Activated gamma-delta T cell treated with Interleukin-2 at 50 U/mL for 16 hours (primary cell): Measurements from ENCODE around the gene TBXAS1.

Experiments used
- DNase-seq: peaks from one replicate; pipeline ENCODE4 v3.0.0-alpha.2; 2020

TBXAS1 gene

DNA sequence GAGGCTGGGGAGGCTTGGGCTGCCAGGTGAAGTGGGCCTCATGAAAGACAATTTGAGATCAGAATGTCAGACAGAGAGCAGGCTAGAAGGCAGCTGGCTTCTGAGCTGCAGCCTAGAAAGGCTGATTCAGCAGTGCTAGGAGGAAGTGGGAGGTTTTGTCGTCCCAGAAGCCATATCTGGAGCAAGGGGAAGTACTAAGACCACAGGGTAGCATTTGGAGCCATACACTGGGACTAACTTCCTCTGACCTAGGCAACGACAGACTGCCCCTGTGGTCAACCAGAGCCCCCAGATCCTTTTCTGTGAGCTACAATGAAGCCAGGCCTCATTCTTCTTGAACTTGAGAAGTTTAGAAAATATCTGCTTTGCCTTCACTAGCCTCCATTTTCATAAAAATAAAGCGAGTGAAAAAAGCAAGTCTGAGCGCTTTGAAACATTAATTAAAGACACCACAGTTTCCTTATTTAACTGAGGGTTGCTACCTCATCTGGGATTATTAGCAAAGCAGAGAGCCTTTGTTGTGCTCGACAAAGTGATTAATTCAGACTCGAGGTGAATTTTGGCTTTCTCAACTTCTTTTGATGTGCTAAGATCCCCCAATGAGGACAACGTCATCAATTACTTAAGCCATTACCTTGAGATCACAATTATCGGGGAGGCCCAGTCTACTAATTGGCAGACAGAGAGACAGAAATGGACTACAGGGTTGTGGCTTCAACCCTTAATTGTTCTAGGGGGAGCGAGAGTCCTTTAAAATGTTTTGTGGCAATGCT, 26.6 kb downstream of the TBXAS1 start:
- DNase-seq, result no peak

DNA sequence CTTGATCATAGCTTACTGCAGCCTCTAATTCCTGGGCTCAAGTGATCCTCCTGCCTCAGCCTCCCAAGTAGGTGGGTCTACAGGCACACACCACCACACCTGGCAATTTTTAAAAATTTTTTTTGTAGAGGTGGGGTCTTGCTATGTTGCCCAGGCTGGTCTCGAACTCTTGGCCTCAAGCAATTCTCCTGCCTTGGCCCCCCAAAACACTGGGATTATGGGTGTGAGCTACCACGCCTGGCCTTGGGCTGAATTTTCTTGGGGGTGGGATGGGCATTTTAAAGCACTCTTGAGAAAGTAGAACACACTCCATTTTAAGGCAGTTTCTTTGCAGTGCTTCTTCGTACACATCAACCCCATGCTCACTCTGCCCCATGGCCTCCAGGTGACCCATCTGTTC, 28.7 kb downstream of the TBXAS1 start:
- no peak for DNase-seq

DNA sequence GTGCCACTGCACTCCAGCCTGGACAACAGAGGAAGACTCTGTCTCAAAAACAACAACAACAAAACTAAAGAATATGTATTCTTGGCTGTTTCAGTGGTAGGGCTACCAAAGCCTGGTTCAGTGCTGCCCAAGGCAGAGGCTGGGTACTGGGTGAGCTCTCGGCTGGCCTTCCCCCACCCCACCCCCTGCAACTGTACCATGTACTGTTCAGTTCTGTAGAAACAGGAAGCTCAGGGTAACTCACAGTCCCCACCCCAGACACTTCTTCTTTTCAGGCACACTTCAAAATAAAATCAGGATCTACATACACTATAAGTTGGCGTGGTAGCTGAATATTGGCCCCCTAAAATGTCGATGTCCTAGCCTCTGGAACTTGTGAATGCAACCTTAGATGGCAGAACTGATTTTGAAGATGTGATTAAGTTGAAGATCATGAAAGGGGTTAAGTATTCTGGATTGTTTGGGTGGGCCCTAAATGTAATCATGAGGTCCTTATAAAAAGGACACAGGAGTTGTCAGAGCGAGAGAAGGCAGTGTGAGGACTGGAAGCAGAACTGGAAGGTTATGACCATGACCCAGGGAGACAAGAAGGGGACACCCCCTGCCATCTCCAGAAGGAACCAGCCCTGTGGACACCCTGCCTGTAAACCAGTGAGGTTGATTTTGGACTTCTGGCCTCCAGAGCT, 31.2 kb downstream of the TBXAS1 start:
- DNase-seq, result no peak

DNA sequence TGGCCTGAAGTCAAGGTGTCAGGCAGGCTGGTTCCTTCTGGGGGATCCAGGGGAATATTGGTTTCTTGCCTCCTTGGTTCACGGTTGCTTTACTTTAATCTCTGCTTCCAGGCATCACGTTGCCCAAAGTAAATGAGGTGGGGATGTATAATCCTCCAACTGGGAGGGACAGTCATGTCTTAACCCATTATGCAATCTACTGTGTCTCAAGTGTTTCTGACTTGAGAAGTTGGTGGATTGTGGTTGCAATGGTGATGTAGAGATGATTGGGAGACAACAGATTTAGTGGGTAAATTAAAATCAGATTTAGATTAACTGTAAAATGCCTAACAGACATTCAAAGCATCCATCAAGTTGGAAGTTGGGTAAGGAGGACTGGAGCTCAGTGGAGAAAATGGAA, 32.7 kb downstream of the TBXAS1 start:
- DNase-seq, result no peak

DNA sequence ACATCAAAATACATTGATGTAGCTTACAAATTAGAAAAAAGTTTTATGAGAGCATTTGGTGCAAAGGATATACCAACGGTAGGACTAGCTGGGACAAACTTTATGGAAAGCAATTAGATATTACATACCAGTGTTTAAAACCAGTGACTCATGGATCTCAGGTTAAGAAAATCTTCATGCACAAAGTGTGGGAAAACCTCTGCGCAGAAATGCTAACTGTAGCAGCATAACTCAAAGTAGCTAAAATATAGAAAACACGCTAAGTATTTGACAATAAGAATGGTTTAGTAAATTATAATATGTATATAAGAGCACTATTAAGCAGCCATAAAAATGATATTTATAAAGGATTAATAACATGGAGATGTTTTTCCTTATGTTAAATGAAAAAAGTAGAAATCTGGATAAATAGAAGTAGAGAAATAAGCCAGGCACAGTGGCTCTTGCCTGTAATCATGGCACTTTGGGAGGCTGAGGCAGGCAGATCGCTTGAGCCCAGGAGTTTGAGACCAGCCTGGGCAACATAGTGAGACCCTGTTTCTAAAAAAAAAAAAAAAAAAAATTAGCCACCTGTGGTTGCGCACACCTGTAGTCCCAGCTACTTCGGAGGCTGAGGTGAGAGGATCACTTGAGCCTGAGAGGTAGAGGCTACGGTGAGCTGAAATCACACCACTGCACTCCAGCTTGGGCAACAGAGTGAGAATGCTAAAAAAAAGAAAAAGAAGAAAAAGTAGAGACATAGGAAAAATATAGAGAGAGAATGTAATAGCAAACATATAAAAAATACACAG, 37.2 kb downstream of the TBXAS1 start:
- no peak for DNase-seq

DNA sequence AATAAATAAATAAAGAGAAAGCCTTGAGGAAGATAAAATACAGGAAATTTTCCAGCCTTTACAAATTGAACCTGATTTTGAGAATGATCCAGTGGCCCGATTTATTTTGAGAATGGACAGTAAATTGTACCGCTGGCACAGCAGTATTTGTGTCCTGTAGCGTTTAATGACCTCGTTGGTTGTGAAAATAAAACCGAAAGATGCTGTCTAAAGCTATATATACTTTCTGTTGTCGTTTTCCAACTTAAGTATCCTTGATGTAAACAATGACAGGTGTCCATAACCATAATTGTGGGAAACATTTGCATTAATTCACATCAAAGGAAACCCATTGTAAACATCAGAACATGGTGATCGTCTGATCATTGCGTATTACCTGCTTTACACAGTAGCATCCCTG, 38.8 kb downstream of the TBXAS1 start:
- no peak for DNase-seq

DNA sequence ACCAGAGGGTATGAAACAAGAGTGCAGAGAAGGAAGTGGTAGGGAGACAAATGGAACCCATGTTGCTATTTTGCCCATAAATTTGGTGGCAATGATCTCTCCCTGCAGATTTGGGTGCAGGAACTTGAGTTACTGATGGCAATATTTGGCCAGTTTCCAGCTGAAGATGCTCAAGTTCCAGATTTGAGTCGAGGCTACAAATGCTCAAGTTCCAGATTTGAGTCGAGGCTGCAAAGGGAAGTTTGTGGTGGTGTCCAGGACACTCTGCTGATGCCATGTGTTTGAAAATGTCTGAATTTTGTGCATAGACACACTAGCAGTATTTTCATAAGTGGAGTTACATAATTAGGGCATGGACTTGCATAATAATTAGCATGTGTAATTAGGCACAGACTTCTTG, 40.8 kb downstream of the TBXAS1 start:
- no peak for DNase-seq

DNA sequence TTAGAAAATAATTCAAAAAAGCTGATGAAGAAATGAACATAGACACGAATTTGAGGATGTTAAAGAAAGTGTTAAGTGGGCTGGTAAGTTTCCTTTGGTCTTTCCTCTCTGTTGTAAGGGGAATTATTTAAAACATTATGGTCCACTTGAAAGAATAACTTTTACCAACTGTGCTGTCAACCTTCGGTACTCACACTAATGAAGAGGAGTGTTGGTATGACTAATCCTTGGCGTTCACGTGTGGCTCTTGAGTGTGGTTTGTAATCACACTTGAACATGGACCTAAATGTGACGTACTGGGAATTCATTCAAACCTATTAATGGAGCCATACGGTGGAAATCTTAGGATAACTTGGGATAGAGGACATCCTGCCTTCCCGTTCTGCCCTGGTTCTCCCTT, 41.3 kb downstream of the TBXAS1 start:
- no peak for DNase-seq

DNA sequence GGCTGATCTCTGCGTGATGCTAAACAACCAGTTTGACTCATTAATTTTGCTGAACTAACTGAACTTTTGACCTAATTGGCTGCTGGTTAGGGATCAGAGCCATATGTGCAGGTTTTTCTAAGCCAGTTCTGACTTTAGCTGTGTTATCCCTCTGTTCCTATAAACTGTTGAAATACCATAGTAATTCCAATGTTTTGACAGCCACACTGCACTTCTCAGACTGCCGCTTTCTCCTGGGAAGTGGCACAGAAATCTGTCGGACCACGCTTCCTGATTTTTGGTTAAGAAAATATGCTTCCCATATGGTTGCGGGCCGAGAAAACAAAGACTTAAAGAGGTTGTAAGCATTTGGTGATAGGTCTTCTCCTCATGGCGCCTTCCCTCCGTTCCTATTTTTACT, 42.3 kb downstream of the TBXAS1 start:
- DNase-seq, result no peak

DNA sequence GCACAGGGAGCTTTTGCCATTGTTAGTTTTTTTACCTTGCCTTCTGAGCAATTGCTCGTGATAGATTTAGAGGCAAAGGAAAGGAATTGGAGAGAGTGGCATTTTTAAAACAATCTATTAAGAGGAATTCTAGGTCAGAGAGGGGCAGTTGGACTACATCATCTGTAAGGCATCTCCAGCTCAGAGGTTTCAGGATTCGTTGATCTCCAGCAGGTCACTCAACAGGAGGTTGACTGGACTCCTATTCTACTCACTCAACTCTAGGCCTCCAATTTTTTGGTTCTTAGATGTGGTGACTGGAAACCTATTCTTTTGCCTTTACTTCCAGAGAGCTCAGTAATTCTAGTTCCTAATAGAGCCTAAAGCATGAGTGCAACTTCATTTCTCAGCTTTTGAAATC, 42.8 kb downstream of the TBXAS1 start:
- DNase-seq, result no peak

DNA sequence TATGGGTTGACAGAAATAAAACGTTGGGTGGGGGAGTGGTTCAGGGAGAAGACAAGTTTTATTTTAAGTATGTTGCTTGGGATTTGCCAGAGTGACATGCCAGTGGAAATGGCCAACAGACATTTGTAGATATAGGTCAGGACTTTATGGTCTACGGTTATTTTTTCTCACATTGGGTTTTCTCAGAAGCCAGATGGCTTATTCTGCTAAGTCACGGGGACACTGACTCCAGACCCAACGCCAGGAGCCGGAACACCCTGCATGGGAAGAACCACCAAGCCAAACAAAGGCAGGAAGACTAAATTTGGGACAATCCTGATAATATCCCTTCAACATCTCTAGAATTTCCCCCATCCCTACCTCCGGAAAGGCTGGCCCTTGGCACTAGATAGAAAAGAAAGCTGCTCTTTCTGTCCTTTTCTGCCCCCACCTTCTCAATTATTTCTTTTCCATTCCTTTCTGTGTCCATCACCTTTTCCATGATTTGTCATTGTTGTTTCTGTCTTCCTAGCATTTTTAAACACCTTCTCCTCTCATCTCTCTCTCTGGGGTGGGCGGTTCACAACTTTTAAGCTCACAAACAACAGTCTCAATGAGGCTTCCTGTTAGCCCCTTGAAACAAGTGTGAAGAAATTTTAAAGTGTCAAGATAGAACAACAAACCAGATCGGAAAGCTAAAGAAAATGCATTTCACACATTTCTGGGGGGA, 44.7 kb downstream of the TBXAS1 start:
- DNase-seq, result no peak

DNA sequence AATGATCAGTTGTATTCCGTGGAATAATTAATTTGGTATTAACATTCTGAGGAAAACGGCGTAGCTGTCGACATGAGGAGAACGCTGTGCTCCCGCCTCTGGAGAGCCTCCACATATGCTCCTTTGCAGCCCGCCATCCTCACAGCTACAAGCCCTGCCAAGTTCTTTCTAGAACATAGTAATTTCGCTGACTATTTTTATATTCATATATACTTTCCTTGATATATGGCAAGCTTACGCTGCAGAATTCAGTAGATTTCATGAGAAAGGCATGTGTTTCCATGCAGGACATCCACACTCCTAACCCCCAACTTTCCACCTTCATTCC, 45.2 kb downstream of the TBXAS1 start:
- DNase-seq, result no peak

DNA sequence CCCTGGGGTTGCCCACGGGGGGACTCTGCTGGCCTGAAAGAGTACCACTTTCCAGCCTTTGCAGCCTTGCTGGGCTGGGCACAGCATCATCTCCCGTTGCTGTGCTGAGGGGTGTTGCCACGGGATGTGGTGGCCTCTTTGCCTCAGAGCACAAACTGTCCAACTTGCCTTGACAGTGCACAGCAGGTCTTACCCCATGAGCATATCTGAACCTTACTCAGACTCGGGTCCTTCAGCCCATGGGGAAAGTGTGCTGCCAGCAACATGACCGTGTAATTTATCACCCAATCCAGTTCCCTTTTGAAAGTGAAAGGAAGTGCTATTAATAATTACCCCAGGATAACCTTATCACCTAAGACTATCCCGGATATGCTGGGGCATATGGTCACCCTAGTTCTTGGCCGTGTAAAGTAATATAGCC, 46.8 kb downstream of the TBXAS1 start:
- DNase-seq, result no peak

DNA sequence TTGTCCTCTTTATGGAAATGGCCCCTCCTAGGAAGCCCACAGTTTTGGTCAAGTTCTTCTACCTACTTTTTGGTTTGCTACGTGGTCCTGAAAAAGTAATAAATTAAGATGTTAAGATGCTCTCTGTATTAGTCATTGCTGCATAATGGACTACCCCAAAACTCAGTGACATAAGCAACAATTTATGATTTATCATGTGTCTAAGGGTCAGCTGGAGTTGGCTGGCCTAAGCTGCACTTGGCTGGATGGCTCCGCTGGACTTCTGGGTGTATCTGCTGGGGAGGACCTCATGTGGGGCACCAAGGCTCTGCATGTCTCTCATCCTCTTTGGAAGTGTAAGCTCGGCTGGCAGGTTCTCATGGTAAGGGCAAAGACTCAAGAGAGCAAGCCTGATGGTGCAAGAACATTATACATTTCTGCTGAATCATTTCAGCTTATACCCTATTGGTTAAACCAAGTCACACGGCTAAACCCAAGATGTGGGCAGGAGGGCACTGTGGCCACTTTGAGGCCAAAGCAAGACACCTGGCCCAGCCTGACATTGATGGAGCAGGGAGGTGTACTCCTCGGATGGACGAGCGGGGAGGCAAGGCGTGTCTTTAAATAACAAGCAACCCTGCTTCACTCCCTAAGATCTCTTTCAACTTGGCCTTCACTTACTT, 47.7 kb downstream of the TBXAS1 start:
- no peak for DNase-seq

DNA sequence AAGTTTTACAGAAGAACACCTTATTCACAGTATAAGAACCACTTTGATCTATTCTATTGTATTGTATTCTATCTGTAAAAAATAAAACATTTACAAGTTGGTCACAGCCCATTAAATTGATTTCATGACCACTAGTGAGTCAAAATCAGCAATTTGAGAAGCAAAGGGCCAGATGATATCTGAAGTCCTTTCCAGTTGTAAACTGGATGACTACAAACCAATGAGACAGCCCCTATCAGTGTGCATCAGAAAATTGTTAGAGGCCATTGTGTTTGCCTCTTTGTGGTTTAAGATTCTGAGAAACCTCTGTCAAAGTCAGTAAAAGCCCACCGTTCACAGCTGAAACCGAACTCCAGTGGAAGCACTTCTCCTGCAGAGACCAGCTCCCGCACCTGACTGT, 54.8 kb downstream of the TBXAS1 start:
- no peak for DNase-seq

DNA sequence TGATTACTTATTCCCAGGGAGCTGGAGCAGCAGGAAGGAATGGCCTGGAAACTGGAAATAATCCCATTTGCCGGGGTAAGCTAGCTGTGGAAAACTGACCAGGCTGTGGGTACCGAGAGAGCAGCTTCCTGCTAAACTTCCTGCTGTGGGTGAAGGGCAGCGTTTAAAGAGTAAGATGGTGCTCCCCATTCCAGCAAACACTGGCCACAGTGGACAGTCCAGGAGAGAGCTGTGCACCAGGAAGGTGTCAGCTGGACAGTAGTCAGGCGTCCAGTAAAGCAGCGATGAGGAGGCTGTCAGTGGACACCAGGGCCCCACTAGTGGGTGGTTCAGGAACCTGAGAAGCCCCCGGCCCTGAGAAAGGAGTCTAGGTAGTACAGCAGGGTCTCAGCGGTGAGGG, 55.4 kb downstream of the TBXAS1 start:
- DNase-seq, result no peak

DNA sequence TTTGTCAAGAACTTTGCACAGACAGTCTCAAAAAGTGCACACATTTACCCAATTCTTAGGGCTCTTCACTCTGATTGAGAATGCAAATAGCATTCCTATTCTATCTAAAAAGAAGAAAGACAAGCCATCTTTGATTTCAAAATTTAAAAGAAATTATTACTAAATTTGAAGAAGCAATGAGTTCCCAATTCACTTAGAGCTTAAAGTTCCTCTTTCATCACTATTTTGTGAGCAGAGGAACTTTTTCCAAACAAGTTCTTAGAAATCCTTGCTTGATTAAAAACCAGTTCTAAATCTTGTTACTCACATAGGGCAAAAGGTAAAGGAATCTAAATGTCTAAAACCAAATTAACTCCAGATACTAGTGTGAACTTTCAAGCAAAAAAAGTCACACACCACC, 56.4 kb downstream of the TBXAS1 start:
- no peak for DNase-seq

DNA sequence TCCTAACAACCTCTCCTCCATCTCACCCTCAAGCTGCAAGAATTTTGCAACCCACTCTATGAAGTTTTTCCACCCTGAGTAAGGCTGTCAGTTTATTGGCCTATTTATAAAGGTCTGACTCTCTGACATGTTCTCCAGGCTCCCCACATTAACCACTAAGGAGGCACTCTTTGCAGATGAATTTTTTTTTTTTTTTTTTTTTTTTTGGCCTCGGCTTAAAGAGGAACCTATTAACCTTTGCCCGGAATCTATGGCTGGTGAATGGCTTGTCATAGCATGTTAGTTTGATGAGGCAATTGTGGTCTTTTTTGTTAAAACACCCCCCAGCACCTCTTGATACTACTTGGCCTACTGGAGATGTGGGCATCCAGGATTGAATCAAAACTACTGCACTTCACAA, 57.1 kb downstream of the TBXAS1 start:
- DNase-seq, result no peak

DNA sequence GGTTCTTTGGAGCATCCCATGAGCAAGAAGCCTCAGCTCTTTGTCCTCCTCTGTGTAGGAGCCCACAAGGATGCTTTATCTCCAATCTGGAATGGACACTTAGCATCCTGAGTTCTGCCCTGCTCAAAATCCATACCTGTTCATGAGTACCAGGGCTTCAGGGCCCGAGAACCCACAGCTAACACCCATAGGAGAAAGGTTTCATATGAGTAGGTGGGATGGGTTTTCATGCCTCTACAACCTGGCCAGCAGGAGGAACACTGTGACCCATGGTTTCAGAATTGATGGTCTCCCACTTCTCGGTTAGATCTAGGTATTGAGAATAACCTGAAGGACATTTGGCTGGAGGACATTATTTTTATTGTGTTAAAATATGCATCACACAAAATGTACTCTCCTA, 57.8 kb downstream of the TBXAS1 start:
- no peak for DNase-seq

DNA sequence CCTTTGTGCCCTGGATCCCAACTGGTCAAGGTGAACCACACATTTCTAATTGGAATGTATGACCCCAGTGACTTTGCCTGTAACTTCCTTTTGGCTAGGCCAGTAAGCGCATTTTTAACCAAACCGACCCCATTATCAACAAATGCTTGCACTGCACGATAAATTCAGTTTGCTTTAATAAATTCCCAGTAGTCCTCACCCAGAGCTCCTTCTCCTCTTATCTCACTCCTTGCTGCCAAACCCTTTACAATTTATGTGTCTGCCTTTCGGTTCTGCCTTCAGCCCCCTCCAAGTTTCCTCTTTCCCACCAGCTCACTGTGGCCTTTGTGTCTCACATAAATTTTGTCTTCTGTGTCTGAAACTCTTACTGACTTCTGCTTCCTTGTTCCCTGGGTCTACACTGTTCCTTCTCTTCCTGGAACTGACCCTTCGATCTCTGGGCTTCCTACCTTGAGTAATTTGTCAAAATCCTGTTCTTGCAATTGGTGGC, 59.0 kb downstream of the TBXAS1 start:
- no peak for DNase-seq

DNA sequence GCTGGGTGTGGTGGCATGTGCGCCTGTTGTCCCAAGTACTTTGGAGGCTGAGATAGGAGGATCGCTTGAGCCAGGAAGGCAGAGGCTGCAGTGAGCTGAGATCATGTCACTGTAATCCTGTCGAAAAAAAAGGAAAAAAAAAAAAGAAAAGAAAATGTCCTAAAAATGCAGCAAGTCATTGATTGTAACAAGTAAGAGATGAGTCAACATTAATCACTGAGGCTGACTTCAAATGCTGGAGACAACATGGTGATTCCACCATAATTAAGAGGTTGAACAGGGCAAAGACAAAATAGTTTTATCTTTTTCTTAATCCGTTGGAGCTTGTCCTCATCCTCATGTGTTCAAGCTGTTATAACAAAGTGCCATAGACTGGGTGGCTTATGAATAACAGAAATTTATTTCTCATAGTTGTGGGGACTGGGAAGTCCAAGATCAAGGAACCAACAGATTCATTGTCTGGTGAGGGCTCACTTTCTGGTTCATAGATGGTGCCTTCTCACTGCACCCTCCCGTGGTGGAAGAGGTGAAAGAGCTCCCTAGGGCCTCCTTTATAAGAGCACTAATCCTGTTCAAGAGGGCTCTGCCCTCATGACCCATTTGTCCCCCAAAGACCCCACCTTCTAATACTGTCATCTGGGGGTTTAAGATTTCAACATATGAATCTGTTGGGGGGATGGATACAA, 60.3 kb downstream of the TBXAS1 start:
- DNase-seq, result no peak

DNA sequence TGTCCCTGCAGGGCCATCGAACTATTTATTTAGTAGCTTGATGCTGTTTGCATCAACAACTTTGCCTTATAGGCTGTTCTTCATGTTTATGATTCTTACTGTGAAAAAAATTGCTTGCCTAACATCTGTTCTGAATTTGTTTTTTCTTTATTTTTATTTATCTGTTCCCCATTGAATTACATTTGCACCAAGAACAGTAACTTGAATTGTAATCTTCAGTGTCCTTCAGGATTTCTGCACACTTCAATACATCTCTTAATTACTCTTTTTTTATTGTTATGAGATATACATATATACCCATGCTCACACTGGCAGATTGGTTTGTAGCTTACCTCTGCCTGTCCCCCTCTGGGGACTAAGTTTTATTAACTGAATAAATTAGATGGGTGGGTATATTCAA, 64.4 kb downstream of the TBXAS1 start:
- DNase-seq, result no peak
